Measurements from ENCODE around the gene ATL2. TPM values are rescaled to one million over a fixed set of nuclear protein-coding genes. Genes with fewer than 3 reads are reported as not detected.

ATL2 gene
- total and polyA plus RNA-seq, 2 donors (not counting 3 experiments of a cell fraction or from before 2014, with no cell fraction given): 23.9 to 45.5 TPM

DNA sequence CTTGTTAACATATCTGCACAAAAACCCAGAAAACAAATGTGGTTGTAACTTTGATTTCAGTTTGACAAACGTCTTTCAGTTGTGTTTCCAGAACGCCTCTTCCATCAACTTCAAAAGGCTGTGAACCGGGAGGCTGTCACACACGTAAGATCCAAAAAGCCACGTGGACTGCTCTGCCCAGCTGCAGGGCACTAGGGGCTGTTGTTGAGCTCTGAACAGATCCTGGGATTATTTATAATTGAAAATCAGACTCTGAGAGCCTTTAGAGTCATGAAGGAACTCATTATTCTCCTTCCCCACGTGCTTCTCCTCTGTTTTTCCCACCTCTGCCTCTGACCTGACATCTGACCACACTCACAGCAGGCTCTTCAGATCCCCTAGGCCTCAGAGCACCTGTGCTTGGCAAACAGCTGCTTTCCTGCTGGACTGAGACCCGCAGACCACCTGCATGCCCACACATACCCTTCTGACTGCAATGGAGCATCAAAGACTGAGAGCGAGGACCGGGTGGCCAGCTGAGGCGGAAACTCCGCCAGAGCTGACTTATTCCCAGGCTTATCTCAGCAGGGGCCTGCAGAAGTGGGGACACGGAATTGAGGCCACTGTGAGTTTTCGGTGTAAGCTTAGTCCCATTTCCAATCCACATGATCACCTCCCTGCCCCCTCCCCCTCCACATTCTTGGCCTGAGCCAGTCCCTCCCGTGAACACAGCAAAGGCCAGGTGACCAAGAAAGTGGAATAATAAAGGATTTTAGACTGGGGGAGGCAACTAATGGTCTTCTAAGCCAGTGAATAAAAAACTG, 114.8 kb downstream of the ATL2 start:
- intact Hi-C loops (cut with micrococcal nuclease): no loop called here
- POLR2A ChIA-PET: no interaction called here
- CTCF ChIA-PET: no interaction called here

More for the DNA sequence above, 114.8 kb downstream of the ATL2 start:
- H3K27ac ChIP-seq (ENCODE audit: insufficient read depth, low read depth, low read length): no peak overlapping the region
- H3K36me3 ChIP-seq (ENCODE audit: control insufficient read depth in 2 of 2, extremely low read depth in 1 of 2, insufficient read depth in 2 of 2, low read length in 2 of 2): no peaks in the 10 kb centered on the region
- DNase-seq (ENCODE audit: low read depth, low spot score): no peak
- FAIRE-seq: no peak
- no peaks in the 10 kb centered on the region for H3K9me1 ChIP-seq (replicated peaks; ENCODE audit: control insufficient read depth, extremely low read depth, insufficient read depth, low read length)
- no peak for TF ChIP-seq EZH2 (IDR thresholded peaks at IDR 0.05; ENCODE audit: borderline replicate concordance, low read depth, low read length, severe bottlenecking)
- TF ChIP-seq, protein P1, sequence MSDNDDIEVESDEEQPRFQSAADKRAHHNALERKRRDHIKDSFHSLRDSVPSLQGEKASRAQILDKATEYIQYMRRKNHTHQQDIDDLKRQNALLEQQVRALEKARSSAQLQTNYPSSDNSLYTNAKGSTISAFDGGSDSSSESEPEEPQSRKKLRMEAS (IDR thresholded peaks at IDR 0.05; ENCODE audit: insufficient read depth, insufficient read length): no peak
- TF ChIP-seq FOS (IDR thresholded peaks at IDR 0.05; ENCODE audit: borderline replicate concordance, insufficient read depth, low read length): no peak
- no peak for TF ChIP-seq GATA2 (IDR thresholded peaks at IDR 0.05; ENCODE audit: insufficient read depth, insufficient read length, low read depth, low read length)
- TF ChIP-seq POLR2AphosphoS5 (IDR thresholded peaks at IDR 0.05; ENCODE audit: insufficient read depth, low read depth, low read length): no peak
- no peak for TF ChIP-seq POLR2A (IDR thresholded peaks at IDR 0.05; ENCODE audit: low read depth, low read length)
- no peak for TF ChIP-seq MYC (IDR thresholded peaks at IDR 0.05; ENCODE audit: low read depth, low read length)
- TF ChIP-seq, protein P2, sequence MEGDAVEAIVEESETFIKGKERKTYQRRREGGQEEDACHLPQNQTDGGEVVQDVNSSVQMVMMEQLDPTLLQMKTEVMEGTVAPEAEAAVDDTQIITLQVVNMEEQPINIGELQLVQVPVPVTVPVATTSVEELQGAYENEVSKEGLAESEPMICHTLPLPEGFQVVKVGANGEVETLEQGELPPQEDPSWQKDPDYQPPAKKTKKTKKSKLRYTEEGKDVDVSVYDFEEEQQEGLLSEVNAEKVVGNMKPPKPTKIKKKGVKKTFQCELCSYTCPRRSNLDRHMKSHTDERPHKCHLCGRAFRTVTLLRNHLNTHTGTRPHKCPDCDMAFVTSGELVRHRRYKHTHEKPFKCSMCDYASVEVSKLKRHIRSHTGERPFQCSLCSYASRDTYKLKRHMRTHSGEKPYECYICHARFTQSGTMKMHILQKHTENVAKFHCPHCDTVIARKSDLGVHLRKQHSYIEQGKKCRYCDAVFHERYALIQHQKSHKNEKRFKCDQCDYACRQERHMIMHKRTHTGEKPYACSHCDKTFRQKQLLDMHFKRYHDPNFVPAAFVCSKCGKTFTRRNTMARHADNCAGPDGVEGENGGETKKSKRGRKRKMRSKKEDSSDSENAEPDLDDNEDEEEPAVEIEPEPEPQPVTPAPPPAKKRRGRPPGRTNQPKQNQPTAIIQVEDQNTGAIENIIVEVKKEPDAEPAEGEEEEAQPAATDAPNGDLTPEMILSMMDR (IDR thresholded peaks at IDR 0.05; ENCODE audit: extremely low read depth in 1 of 2, insufficient read depth in 1 of 2, low read depth in 1 of 2, low read length in 2 of 2): no peak
- TF ChIP-seq JUN (IDR thresholded peaks at IDR 0.05; ENCODE audit: borderline replicate concordance, insufficient read depth, insufficient read length, low read depth): no peak
- no peaks in the 10 kb centered on the region for H3K9me3 ChIP-seq (replicated peaks; ENCODE audit: control insufficient read depth, insufficient read depth, low read length)
- dilution Hi-C loops (cut with MboI; ENCODE audit: extremely low pct_ligation_motif_present, low sequenced_read_pairs): no loop called here
- H3K79me2 ChIP-seq (ENCODE audit: control insufficient read depth, insufficient read depth, low read length): no peaks in the 10 kb centered on the region
- no peak overlapping the region for H2AFZ ChIP-seq (ENCODE audit: low read depth, low read length)
- BruUV-seq (replicated peaks): no TSS peak
- H3K4me2 ChIP-seq (ENCODE audit: insufficient read depth, low read length): no peak overlapping the region
- H3K9ac ChIP-seq (replicated peaks; ENCODE audit: extremely low read depth, insufficient read depth, low read length): no peak overlapping the region
- H3K4me1 ChIP-seq (ENCODE audit: control insufficient read depth, extremely low read depth, insufficient read depth, low read length): no peaks in the 10 kb centered on the region
- H3K27me3 ChIP-seq (ENCODE audit: control insufficient read depth in 2 of 2, insufficient read depth in 2 of 2, low read length in 2 of 2): peaks cover 0 to 2% of the 10 kb centered on the region in 2 experiments
- H3K4me3 ChIP-seq (replicated peaks in 1 of 3; ENCODE audit: insufficient read depth in 1 of 3, low read depth in 1 of 3, low read length in 3 of 3): no peak overlapping the region
- H4K20me1 ChIP-seq (replicated peaks; ENCODE audit: control insufficient read depth, extremely low read depth, insufficient read depth, low read length): no peaks in the 10 kb centered on the region
